Subcutaneous abdominal adipose tissue (tissue), 5 donors: Measurements from ENCODE around the gene MYO3A.

ENCODE experiments used
- H3K27ac ChIP-seq: one replicate; pipeline ENCODE4 v1.7.0; 2013; ENCODE audit warnings: low read depth, mild to moderate bottlenecking, inconsistent platforms, low read length, moderate library complexity
- H3K27me3 ChIP-seq, 5 donors: one replicate each; pipeline ENCODE4 v1.7.0; 2013; ENCODE audit warnings: low read length in 5 of 5, inconsistent platforms in 1 of 5; ENCODE audit not compliant: control insufficient read depth in 5 of 5, insufficient read depth in 4 of 5
- H3K36me3 ChIP-seq, 5 donors: one replicate each; pipeline ENCODE4 v1.7.0; 2013; ENCODE audit warnings: low read length in 5 of 5; ENCODE audit not compliant: control insufficient read depth in 5 of 5, insufficient read depth in 5 of 5
- H3K4me1 ChIP-seq, 5 donors: one replicate each; pipeline ENCODE4 v1.7.0; 2013; ENCODE audit warnings: low read length in 5 of 5, mild to moderate bottlenecking in 3 of 5, moderate library complexity in 1 of 5; ENCODE audit not compliant: control insufficient read depth in 5 of 5, insufficient read depth in 5 of 5
- H3K4me3 ChIP-seq, 5 donors: one replicate each; pipeline ENCODE4 v1.7.0; 2013; ENCODE audit warnings: low read length in 5 of 5, low read depth in 1 of 5
- H3K9ac ChIP-seq, 5 donors: one replicate each; pipeline ENCODE4 v1.7.0; 2013; ENCODE audit warnings: low read length in 5 of 5, mild to moderate bottlenecking in 4 of 5, moderate library complexity in 3 of 5
- H3K9me3 ChIP-seq, 5 donors: one replicate each; pipeline ENCODE4 v1.7.0; 2013; ENCODE audit warnings: low read length in 5 of 5; ENCODE audit not compliant: control insufficient read depth in 5 of 5
- donor health status: healthy.
- donor health status: healthy.
- donor health status: healthy.
- donor health status: healthy.
- donor health status: healthy.

MYO3A gene, protein sequence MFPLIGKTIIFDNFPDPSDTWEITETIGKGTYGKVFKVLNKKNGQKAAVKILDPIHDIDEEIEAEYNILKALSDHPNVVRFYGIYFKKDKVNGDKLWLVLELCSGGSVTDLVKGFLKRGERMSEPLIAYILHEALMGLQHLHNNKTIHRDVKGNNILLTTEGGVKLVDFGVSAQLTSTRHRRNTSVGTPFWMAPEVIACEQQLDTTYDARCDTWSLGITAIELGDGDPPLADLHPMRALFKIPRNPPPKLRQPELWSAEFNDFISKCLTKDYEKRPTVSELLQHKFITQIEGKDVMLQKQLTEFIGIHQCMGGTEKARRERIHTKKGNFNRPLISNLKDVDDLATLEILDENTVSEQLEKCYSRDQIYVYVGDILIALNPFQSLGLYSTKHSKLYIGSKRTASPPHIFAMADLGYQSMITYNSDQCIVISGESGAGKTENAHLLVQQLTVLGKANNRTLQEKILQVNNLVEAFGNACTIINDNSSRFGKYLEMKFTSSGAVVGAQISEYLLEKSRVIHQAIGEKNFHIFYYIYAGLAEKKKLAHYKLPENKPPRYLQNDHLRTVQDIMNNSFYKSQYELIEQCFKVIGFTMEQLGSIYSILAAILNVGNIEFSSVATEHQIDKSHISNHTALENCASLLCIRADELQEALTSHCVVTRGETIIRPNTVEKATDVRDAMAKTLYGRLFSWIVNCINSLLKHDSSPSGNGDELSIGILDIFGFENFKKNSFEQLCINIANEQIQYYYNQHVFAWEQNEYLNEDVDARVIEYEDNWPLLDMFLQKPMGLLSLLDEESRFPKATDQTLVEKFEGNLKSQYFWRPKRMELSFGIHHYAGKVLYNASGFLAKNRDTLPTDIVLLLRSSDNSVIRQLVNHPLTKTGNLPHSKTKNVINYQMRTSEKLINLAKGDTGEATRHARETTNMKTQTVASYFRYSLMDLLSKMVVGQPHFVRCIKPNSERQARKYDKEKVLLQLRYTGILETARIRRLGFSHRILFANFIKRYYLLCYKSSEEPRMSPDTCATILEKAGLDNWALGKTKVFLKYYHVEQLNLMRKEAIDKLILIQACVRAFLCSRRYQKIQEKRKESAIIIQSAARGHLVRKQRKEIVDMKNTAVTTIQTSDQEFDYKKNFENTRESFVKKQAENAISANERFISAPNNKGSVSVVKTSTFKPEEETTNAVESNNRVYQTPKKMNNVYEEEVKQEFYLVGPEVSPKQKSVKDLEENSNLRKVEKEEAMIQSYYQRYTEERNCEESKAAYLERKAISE (N-terminal part only)

DNA sequence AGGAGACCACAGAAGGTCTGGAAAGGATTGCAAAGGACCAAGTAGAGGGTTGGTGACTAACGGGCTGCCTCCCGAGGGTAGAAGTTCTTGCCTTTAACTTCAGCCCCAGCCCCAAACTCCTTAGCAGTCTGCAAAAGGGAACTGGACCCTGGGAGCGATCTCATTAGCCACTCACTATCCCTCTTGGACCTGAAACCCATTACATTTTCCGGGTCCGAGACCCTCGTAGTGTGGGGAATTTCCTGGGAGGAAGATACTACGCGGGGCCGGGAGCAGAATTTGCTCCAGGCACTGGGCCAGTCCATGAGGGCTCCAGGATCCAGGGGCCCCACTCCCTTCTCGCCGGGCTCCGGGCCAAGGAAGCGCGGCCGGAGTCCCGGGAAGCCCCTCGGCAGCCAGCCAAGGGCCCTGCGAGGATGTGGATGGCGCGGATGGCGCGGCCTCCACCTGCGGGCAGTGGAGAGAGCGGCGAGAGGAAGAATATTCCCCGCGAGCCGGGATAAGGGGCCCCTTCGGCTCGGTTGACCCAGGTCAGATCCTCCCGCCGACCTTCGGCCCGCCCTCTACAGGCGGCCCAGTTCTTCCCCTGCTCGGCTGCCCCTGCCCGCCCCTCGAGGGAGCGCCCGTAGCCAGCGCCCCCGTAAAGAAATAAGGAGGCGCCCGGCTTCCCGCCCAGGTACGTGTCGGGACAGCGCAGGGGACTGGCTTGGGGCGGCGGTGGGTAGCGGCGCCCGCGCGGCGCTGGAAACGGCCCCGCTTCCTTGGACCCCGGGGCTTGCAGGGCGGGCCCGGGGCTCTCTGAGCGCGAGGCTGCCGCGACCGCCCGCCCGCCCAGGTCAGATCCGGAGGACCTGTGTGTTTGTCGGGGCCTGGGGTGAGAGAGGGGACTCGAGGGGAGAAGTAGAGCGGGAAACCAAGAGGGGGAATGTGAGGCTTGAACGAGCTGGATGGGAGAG, at the start of gene MYO3A:
MYO3A (plus strand) TSS at position 577 of the 956 bp plus-strand sequence. CDS start 17,882 bp downstream, outside the sequence.
- peaks cover 16 to 29% (median 21%) of the 10 kb centered on the region in 5 donors for H3K27me3 ChIP-seq
- H3K9ac ChIP-seq, result no peak within 1 kb of the TSS
- H3K27ac ChIP-seq, result no peak within 1 kb of the TSS

GRCh38 chr10:25888627-25889026, 45.4 kb upstream of the MYO3A start:
- Histone ChIP-seq H3K9me3 (peaks cover 0 to 10% (median 3%) of the 10 kb centered on the region in 5 donors), H3K9ac (no peak overlapping the region), H3K4me3 (no peak overlapping the region), H3K4me1 (no peaks in the 10 kb centered on the region), H3K36me3 (no peaks in the 10 kb centered on the region), H3K27me3 (no peaks in the 10 kb centered on the region), H3K27ac (no peak overlapping the region)

More for the DNA sequence above, at the start of gene MYO3A:
- Histone ChIP-seq H3K9me3 (no peaks in the 10 kb centered on the region), H3K4me1 (peaks cover 0 to 16% (median 13%) of the 10 kb centered on the region in 5 donors), H3K4me3 (peak within 1 kb of the TSS; percentile 46 to 83 (median 57)), H3K36me3 (no peaks in the 10 kb centered on the region)

- Histone ChIP-seq H3K9me3 (peaks cover 0 to 10% (median 3%) of the 10 kb centered on the region in 5 donors), H3K27me3 (no peaks in the 10 kb centered on the region), H3K4me1 (no peaks in the 10 kb centered on the region), H3K36me3 (no peaks in the 10 kb centered on the region), H3K27ac (no peak overlapping the region), H3K4me3 (no peak overlapping the region), H3K9ac (no peak overlapping the region)
These were observed 43.0 kb upstream of the MYO3A start for GRCh38 chr10:25890995-25891394.

DNA sequence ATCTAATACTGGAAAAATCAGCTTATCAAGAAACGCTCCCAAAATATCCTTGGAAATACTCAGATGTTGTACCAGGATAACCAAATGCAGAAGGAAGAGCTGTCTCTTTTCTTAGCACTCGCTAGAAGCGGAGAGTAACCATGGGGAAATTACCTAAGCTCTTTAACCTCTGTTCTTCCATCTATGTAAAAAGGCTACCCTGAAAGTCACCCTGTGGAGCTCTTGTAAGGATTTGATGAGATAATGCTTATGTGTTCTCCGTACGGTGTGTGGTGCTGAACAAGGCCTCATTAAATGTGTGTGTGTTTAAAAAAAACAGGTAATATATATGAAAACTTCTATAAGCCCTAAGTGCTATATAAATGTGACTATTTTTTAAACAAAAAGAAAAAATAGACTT, 38.2 kb upstream of the MYO3A start:
- no peak overlapping the region for H3K4me3 ChIP-seq
- H3K36me3 ChIP-seq, result no peaks in the 10 kb centered on the region
- H3K4me1 ChIP-seq, result no peaks in the 10 kb centered on the region
- no peaks in the 10 kb centered on the region for H3K27me3 ChIP-seq
- no peak overlapping the region for H3K9ac ChIP-seq
- H3K27ac ChIP-seq, result no peak overlapping the region
- peaks cover 0 to 10% (median 3%) of the 10 kb centered on the region in 5 donors for H3K9me3 ChIP-seq

DNA sequence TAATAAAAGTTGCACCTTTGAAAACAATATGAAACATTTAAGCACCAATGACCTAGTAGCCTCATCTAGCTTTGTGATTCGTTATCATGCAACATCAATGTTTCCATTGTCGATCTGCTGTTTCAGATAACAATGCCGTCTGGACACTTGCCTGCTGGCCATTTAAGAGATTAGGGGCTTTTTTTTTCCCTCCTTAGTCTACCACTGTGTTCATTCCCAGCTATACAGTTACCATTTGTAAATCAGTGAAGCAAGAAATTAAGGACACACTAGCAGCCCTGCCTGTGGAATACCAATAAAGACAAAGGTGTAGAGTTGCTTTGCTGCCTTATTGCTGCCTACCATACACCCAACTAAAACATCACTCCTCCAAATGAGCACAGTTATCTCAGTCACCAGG, 37.6 kb upstream of the MYO3A start:
- no peak overlapping the region for H3K4me3 ChIP-seq
- H3K9ac ChIP-seq, result no peak overlapping the region
- no peaks in the 10 kb centered on the region for H3K36me3 ChIP-seq
- H3K27ac ChIP-seq, result no peak overlapping the region
- no peaks in the 10 kb centered on the region for H3K27me3 ChIP-seq
- peaks cover 0 to 9% (median 3%) of the 10 kb centered on the region in 5 donors for H3K9me3 ChIP-seq
- H3K4me1 ChIP-seq, result no peaks in the 10 kb centered on the region

- no peaks in the 10 kb centered on the region for H3K36me3 ChIP-seq
- no peak overlapping the region for H3K27ac ChIP-seq
- H3K4me3 ChIP-seq, result no peak overlapping the region
- H3K27me3 ChIP-seq, result no peaks in the 10 kb centered on the region
- H3K9me3 ChIP-seq, result no peaks in the 10 kb centered on the region
- no peaks in the 10 kb centered on the region for H3K4me1 ChIP-seq
- no peak overlapping the region for H3K9ac ChIP-seq
These were observed 34.7 kb upstream of the MYO3A start for GRCh38 chr10:25899304-25899703.

DNA sequence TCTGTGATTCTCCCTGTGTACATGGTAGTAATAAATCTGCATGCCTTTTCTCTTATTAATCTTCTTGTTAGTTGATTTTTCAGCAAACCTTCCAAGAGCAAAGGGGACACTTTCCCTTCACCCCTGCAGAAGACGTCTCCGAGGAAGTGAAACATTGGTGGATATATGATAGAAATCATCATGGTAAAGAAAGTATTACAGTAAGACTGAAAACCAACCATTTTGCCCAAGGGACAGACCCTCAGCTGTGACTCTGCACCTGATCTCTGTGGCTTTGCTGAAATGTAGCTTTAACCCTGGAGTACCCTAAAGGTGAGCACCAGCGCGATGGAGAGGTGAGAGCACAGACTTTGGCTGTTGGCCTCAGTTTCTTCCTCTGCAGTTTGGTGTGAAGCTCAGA, 32.8 kb upstream of the MYO3A start:
- Histone ChIP-seq H3K27ac (no peak overlapping the region), H3K4me3 (no peak overlapping the region), H3K36me3 (no peaks in the 10 kb centered on the region), H3K4me1 (no peaks in the 10 kb centered on the region), H3K9ac (no peak overlapping the region), H3K27me3 (no peaks in the 10 kb centered on the region), H3K9me3 (no peaks in the 10 kb centered on the region)

DNA sequence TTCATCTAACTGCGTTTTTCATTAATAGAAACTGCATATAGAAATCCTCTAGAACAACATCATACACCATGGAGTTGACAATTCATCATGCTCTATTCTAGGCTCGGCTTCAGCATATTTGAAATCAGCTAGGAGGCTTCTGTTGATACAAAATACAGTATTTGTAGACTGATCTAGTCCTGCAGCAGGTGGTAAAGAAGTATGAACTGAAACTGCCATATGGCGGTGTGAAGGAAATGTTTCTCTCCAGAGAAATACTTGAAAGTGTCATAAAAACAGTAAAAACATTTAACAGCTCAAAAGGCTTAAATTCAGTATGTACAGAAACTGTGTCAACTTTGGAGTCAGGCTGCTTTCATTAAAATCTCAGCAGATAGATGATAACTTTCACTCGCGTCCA, 32.0 kb upstream of the MYO3A start:
- Histone ChIP-seq H3K4me3 (no peak overlapping the region), H3K9ac (no peak overlapping the region), H3K9me3 (no peaks in the 10 kb centered on the region), H3K4me1 (no peaks in the 10 kb centered on the region), H3K27ac (no peak overlapping the region), H3K36me3 (no peaks in the 10 kb centered on the region), H3K27me3 (no peaks in the 10 kb centered on the region)

- Histone ChIP-seq H3K4me1 (no peaks in the 10 kb centered on the region), H3K4me3 (no peak overlapping the region), H3K27ac (no peak overlapping the region), H3K9ac (no peak overlapping the region), H3K27me3 (no peaks in the 10 kb centered on the region), H3K9me3 (no peaks in the 10 kb centered on the region), H3K36me3 (no peaks in the 10 kb centered on the region)
These were observed 26.8 kb upstream of the MYO3A start for GRCh38 chr10:25907261-25907660.
